Prostate gland (tissue), 2 donors: ENCODE data around the gene ANKRD11. TPM values are rescaled to one million over a fixed set of nuclear protein-coding genes. Genes with fewer than 3 reads are reported as not detected.

Source experiments
- DNase-seq: peaks from one replicate; pipeline ENCODE4 v3.0.0-alpha.2; 2019; ENCODE audit warnings: low spot score
- H3K27ac ChIP-seq, 2 donors: fragments of 200-600 bp; sonication (generic); 2 replicates each; pipeline ENCODE4 v1.5.1; 2017 to 2019
- H3K27me3 ChIP-seq: fragments of 200-600 bp; sonication (generic); replicated peaks from 2 replicates; pipeline ENCODE4 v1.5.1; 2019; ENCODE audit not compliant: insufficient read depth
- H3K36me3 ChIP-seq, 2 donors: fragments of 200-600 bp; sonication (generic); 1 replicate in 1 of 2; 2 replicates in 1 of 2; pipeline versions ENCODE4 v1.5.1 to v1.8.1; 2017 to 2019
- H3K4me1 ChIP-seq: fragments of 200-600 bp; sonication (generic); replicated peaks from 2 replicates; pipeline ENCODE4 v1.5.1; 2019
- H3K4me3 ChIP-seq, 2 donors: fragments of 200-600 bp; sonication (generic); 2 replicates each; pipeline ENCODE4 v1.5.1; 2017 to 2019
- H3K9me3 ChIP-seq: fragments of 200-600 bp; sonication (generic); 2 replicates; pipeline ENCODE4 v1.5.1; 2017
- POLR2A ChIP-seq: fragments of 450-650 bp; IDR thresholded peaks from one replicate; pipeline ENCODE4 v1.6.1; 2016; ENCODE audit warnings: antibody characterized with exemption, mild to moderate bottlenecking
- POLR2AphosphoS5 ChIP-seq: sonication (generic); formaldehyde crosslinking; IDR thresholded peaks from one replicate; pipeline ENCODE4 v1.6.1; 2017; ENCODE audit warnings: antibody characterized with exemption
- WGBS: methylation state at CpG from one replicate; pipeline ENCODE4 v1.1.5; 2018; 5-methylcytosine and 5-hydroxymethylcytosine counted together
- intact Hi-C: fragments of 100-400 bp; cut with DNase I; formaldehyde crosslinking; loops from one replicate; pipeline ENCODE4 v1.14.2; 2022
- total RNA-seq, 2 donors: library from RNA; depleted of rRNA; stranded (reverse); fragments of >200 nt; gene quantifications; one replicate each; pipeline ENCODE4 v1.1.0, GENCODE V29; 2016
- TF ChIP-seq, protein P1 (sequence below), 4 experiments: fragments of 200-600 bp in 2 of 4; fragments of 450-650 bp in 2 of 4; sonication (generic) in 2 of 4; IDR thresholded peaks; 1 replicate in 3 of 4; 2 replicates in 1 of 4; pipeline ENCODE4 v1.5.1; 2016 to 2019; ENCODE audit warnings: antibody characterized with exemption in 4 of 4, mild to moderate bottlenecking in 2 of 4, moderate library complexity in 2 of 4

ANKRD11 gene
- total RNA-seq, 2 donors from 2014 or later: 66.2 to 143 TPM

- no peak for DNase-seq
- H3K27ac ChIP-seq: no peak overlapping the region
- H3K4me3 ChIP-seq: no peak overlapping the region
- no peaks in the 10 kb centered on the region for H3K36me3 ChIP-seq
- H3K27me3 ChIP-seq: no peaks in the 10 kb centered on the region
- H3K4me1 ChIP-seq: peaks cover 11% of the 10 kb centered on the region
- H3K9me3 ChIP-seq: no peaks in the 10 kb centered on the region
- intact Hi-C loops: loop anchor here (5.0 kb wide), 1 partner anchor 142 kb away; the partner anchor contains the start of gene ANKRD11
- 89% methylated on average over 8 of the region's 8 CpGs for WGBS
- TF ChIP-seq POLR2AphosphoS5 (no peak), POLR2A (no peak)
- TF ChIP-seq, protein P1, sequence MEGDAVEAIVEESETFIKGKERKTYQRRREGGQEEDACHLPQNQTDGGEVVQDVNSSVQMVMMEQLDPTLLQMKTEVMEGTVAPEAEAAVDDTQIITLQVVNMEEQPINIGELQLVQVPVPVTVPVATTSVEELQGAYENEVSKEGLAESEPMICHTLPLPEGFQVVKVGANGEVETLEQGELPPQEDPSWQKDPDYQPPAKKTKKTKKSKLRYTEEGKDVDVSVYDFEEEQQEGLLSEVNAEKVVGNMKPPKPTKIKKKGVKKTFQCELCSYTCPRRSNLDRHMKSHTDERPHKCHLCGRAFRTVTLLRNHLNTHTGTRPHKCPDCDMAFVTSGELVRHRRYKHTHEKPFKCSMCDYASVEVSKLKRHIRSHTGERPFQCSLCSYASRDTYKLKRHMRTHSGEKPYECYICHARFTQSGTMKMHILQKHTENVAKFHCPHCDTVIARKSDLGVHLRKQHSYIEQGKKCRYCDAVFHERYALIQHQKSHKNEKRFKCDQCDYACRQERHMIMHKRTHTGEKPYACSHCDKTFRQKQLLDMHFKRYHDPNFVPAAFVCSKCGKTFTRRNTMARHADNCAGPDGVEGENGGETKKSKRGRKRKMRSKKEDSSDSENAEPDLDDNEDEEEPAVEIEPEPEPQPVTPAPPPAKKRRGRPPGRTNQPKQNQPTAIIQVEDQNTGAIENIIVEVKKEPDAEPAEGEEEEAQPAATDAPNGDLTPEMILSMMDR (IDR thresholded peaks at IDR 0.05): no peak
Observed at GRCh38 chr16:89349947-89350633, 140.3 kb downstream of the ANKRD11 start.

- H3K9me3 ChIP-seq: no peaks in the 10 kb centered on the region
- no peak overlapping the region for H3K4me3 ChIP-seq
- H3K27me3 ChIP-seq: no peaks in the 10 kb centered on the region
- no peak for DNase-seq
- intact Hi-C loops: loop anchor here (5.0 kb wide), 1 partner anchor 144 kb away; the partner anchor contains the start of gene ANKRD11
- 92% methylated on average over 4 of the region's 4 CpGs for WGBS
- no peaks in the 10 kb centered on the region for H3K36me3 ChIP-seq
- TF ChIP-seq, protein P1 (IDR thresholded peaks at IDR 0.05): no peak
- TF ChIP-seq POLR2AphosphoS5: no peak
- H3K27ac ChIP-seq: no peak overlapping the region
- peaks cover 20% of the 10 kb centered on the region for H3K4me1 ChIP-seq
Observed at GRCh38 chr16:89347807-89348206, 142.6 kb downstream of the ANKRD11 start.

DNA sequence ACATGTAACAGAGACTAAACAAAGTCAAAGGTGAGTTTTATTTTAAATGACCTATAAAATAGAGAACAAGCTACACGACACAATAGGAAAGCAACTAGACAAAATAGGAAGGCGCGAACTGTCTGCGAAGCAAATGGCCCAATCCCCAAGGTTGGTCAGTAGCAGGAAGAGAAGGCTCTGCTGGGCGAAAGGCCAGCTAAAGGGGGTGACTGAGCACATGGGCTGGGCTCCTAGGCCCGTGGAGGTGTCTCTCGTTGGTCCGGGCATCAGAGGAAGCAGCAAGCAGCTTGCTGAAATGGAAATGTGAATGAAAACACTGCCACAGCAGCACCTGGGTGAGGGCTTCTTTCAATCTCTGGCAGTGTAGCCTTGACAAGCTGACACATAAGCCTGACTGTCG lies 143.5 kb downstream of the ANKRD11 start:
- TF ChIP-seq, protein P1 (IDR thresholded peaks at IDR 0.05): no peak
- Histone ChIP-seq H3K27ac (no peak overlapping the region), H3K9me3 (no peaks in the 10 kb centered on the region), H3K27me3 (no peaks in the 10 kb centered on the region), H3K4me1 (peaks cover 20% of the 10 kb centered on the region), H3K36me3 (no peaks in the 10 kb centered on the region), H3K4me3 (no peak overlapping the region)
- intact Hi-C loops: loop anchor here (5.0 kb wide), 1 partner anchor 145 kb away; the partner anchor contains the start of gene ANKRD11
- no peak for DNase-seq
- WGBS: 75% methylated on average over 9 of the region's 9 CpGs

DNA sequence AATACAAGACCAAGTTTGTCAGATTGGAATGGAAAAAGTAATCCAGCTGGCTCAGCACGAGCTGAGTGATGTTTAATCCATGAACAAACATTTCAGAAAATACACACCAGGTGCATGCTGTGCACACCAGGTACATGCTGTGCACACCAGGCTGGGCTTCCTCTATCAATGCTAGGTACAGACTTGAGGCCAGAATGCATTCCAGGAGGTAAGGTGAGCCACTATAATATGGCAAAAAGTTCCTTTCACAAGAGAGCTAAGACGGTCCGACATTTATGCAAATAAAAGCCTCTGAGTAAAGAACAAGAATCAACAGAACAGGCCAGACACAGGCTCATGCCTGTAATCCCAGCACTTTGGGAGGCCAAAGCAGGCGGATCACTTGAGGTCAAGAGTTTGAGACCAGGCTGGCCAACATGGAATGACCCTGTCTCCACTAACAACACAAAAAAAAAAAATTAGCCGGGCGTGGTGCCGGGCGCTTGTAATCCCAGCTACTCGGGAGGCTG lies 144.7 kb downstream of the ANKRD11 start:
- TF ChIP-seq, protein P1 (IDR thresholded peaks at IDR 0.05): no peak
- no peak for TF ChIP-seq POLR2A
- peak; percentile 86 for TF ChIP-seq POLR2AphosphoS5
- intact Hi-C loops: loop anchor here (5.0 kb wide), 1 partner anchor 147 kb away; the partner anchor contains the start of gene ANKRD11
- 51% methylated on average over 9 of the region's 9 CpGs for WGBS
- Histone ChIP-seq H3K36me3 (no peaks in the 10 kb centered on the region), H3K4me3 (no peak overlapping the region), H3K27ac (peak overlapping the region; percentile 73), H3K4me1 (peaks cover 20% of the 10 kb centered on the region), H3K9me3 (no peaks in the 10 kb centered on the region), H3K27me3 (no peaks in the 10 kb centered on the region)
- DNase-seq: peak; percentile 62
